Fibroblast of skin of back (primary cell): ENCODE measurements around the gene ZNF135. TPM values are rescaled to one million over a fixed set of nuclear protein-coding genes. Genes with fewer than 3 reads are reported as not detected.

Experiments used
- DNase-seq: peaks from one replicate; pipeline ENCODE4 v3.0.0-alpha.2; 2013
- polyA plus RNA-seq, 2 experiments: library from polyadenylated mRNA; unstranded; fragments of 120-200 nt; gene quantifications; one replicate each; pipeline ENCODE4 v1.2.1, GENCODE V29; 2013; ENCODE audit not compliant: insufficient read length in 2 of 2

Gene ZNF135
- 2.0 TPM for polyA plus RNA-seq (2013, experiment 1 of 2; ENCODE audit: insufficient read length)
- 1.8 TPM for polyA plus RNA-seq (2013, experiment 2 of 2; ENCODE audit: insufficient read length)

- DNase-seq, result peak; percentile 77
These were observed at the start of gene ZNF135 for GRCh38 chr19:58059003-58059670. TSS of gene ZNF135 (plus strand) at chr19:58059282. CDS start at chr19:58060003, 721 bp downstream.

GRCh38 chr19:58009301-58009665 is 49.8 kb upstream of the ZNF135 start:
- peak; percentile 1 for DNase-seq

- DNase-seq, result peak; percentile 66
These were observed 49.3 kb upstream of the ZNF135 start for GRCh38 chr19:58009666-58010301.

- no peak for DNase-seq
These were observed 48.6 kb upstream of the ZNF135 start for GRCh38 chr19:58010507-58010906.

- DNase-seq, result no peak
These were observed 44.9 kb upstream of the ZNF135 start for GRCh38 chr19:58014141-58014540.

GRCh38 chr19:58020129-58020528 is 39.0 kb upstream of the ZNF135 start:
- no peak for DNase-seq

- peak; percentile 46 for DNase-seq
These were observed 37.4 kb upstream of the ZNF135 start for GRCh38 chr19:58021541-58022282.

- no peak for DNase-seq
These were observed 36.8 kb upstream of the ZNF135 start for GRCh38 chr19:58022283-58022660.

GRCh38 chr19:58024661-58025060 is 34.4 kb upstream of the ZNF135 start:
- DNase-seq, result no peak

GRCh38 chr19:58033741-58034476 is 25.2 kb upstream of the ZNF135 start, which contains the start of gene ZSCAN1:
TSS of gene ZSCAN1 (plus strand) at chr19:58034025. CDS start at chr19:58037837, 3,812 bp downstream.
- DNase-seq, result peak; percentile 78

GRCh38 chr19:58034477-58034793 is 24.6 kb upstream of the ZNF135 start:
- no peak for DNase-seq

- no peak for DNase-seq
These were observed 23.2 kb upstream of the ZNF135 start for GRCh38 chr19:58035863-58036262.

GRCh38 chr19:58037927-58038687 is 21.0 kb upstream of the ZNF135 start:
- no peak for DNase-seq

GRCh38 chr19:58038688-58039204 is 20.3 kb upstream of the ZNF135 start:
- DNase-seq, result no peak

GRCh38 chr19:58040751-58041525 is 18.1 kb upstream of the ZNF135 start:
- no peak for DNase-seq

GRCh38 chr19:58042495-58043340 is 16.4 kb upstream of the ZNF135 start:
- no peak for DNase-seq

GRCh38 chr19:58044391-58044790 is 14.7 kb upstream of the ZNF135 start:
- no peak for DNase-seq

GRCh38 chr19:58044886-58045285 is 14.2 kb upstream of the ZNF135 start:
- no peak for DNase-seq

GRCh38 chr19:58045411-58046050 is 13.6 kb upstream of the ZNF135 start:
- no peak for DNase-seq

GRCh38 chr19:58046856-58047255 is 12.2 kb upstream of the ZNF135 start:
- DNase-seq, result no peak
